CD4-positive, alpha-beta T cell treated with Interleukin-4 for 1 hour (primary cell): ENCODE measurements around the gene KRTCAP2.
"Not testable (repeated sequence)": the region's sequence is repeated elsewhere in the genome, so short reads cannot be mapped to it uniquely, and the experiment has no call there.

Source experiments
- DNase-seq, 2 donors: peaks; one replicate each; pipeline ENCODE4 v3.0.0-alpha.2; 2020 to 2022

Gene KRTCAP2

DNA sequence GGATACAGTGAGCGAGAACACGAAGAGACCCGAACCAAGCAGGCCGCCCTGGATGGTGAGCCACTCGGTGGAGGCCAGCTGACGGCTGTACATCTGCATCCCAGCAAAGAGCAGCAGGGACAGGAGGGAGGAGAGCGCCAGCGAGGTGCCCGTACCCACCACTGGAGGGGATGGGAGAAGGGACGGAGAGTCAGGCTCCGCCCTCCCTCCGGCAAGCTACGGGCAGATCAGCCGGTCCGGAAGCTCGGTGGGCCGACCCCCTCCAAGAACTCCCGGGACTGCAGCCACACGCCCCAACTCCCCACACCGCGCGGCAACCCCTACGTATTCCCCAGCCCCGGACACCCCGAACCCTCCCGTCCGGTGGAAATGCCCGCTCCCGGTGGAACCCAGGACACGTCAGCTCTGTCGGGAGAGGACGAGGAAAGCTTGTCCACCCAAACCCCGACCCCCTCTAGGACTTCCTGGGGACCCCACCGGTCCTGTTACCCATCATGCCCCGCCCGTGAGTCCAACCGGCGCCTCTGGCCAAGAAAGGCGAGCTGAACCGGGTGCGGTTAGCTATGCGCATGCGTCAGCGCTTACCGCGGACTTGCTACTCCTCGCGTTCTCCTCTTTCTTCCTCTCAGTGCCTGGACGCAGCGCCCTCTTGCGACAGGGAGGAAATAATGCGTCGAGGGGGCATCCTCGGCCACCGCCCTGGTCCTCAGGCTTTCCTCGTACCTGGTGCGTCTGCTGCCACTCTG, at the start of gene KRTCAP2:
Gene KRTCAP2 (minus strand): TSS at position 573 of the 746 bp plus-strand sequence. CDS start 80 bp downstream, at position 493.
- peak; percentile 96 to 97 for DNase-seq

DNA sequence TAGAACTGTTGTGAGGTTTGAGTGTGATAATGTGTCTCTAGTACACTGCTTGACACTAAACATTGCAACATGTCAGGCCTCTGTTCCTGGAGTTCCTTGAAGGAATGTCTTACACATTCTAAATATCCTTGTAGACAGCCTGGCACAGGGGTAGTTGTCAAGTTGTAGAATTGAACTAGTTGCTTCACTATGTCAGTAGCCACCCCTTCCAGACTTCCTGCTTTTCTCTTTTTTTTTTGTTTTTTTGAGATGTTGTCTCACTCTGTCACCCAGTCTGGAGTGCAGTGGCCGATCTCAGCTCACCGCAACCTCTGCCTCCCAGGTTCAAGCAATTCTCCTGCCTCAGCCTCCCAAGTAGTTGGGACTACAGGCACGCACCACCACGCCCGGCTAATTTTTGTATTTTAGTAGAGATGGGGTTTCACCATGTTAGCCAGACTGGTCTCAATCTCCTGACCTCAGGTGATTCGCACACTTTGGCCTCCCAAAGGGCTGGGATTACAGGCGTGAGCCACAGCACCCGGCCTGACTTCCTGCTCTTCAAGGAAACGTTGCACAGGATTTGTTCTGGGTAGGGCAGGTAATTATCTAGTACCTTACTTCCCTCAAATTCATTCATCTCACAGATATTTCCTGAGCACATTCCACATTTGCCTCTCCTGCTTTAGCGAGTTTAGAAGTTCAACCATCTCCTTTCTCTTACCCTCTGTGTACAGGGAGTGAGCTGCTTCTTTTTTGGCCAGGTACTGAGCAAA, 47.3 kb upstream of the KRTCAP2 start:
- DNase-seq, result not testable (repeated sequence)

DNA sequence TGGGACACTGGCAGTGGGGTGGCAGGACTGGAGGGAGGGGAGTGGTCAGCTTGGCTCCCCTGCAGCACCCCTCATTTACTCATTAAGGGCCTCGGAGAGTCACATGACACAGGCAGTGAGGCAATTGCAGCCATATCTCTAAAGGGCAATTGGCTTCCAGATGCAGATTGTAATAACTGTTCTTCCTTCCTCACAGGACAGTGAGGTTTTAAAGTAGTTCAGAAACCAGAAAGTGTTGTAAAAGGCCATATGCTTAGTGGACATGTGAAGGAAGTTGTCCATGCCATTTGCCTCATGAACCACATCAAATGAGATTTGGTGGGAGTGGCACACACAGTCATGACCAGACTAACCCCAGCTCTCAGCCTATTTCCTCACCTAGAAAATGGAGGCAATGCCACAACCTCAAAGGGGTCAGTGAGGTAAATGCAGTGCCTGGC, 46.5 kb upstream of the KRTCAP2 start:
- DNase-seq, result peak; percentile 41 to 53

DNA sequence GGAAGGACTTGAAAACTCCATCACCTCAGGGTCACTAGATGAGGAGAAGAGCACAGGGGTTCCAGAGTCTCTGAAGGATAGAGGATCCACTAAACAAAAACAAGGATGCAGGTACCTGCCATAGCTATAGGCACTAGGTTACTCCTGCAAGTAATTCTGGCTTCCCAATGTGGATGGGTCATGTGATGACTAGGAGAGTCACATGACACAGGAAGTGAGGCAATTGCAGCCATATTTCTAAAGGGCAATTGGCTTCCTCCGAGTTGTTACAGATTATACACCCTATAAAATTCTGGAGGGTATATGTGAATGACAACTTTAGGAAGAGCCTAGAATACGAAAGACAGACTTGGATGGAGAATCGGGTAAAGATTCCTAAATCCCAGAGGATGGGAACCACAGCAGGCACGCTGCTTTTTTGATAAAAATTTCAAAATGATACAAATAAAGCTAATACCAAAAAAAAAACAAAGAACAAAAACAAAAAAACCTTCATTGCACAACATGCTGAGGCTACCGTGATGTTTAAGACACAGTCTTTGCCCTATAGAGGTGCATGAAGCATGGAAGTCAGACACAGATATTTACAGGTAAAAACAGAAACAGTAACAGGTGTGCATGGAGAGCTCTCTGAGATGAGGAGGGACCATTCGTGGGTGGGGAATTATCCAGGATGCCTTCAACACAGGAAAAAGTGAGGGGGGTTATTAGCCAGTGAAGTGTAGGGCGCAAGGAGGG, 45.9 kb upstream of the KRTCAP2 start:
- peak; percentile 35 to 43 for DNase-seq

DNA sequence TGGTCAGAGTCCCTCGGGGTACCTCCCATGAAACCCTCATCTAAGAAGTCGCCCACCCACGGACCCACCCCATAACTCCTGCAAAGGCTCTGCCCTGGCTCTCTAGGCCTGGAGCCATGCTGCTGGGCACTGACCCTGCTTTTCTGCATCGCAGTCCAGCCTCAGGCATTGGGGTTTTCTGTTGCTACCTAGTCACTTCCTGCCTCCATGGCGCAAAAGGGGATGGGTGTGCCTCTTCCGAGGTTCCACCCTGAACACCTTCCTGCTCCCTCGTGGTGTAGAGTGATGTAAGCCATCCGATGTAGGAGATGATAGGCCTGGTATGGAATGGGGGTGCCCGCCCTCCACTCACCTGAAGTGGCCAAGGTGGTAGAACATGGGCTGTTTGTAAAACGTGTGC, 41.6 kb upstream of the KRTCAP2 start:
- DNase-seq, result peak in 1 of 2 donors; percentile 49

DNA sequence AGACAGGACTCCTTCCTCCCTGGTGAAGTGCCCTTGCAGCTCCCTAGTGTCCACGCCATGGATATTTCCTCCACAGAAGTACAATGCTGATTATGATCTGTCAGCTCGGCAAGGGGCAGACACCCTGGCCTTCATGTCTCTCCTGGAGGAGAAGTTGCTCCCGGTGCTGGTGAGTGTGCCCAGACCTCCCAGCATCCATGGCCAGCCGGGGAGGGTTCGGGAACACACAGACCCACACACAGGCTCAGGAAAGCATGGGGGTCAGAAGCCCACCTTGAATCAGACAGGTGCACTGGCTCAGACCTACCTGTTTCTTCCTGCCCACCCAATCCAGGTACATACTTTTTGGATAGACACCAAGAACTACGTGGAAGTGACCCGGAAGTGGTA, 38.9 kb upstream of the KRTCAP2 start:
- DNase-seq, result not testable (repeated sequence)

DNA sequence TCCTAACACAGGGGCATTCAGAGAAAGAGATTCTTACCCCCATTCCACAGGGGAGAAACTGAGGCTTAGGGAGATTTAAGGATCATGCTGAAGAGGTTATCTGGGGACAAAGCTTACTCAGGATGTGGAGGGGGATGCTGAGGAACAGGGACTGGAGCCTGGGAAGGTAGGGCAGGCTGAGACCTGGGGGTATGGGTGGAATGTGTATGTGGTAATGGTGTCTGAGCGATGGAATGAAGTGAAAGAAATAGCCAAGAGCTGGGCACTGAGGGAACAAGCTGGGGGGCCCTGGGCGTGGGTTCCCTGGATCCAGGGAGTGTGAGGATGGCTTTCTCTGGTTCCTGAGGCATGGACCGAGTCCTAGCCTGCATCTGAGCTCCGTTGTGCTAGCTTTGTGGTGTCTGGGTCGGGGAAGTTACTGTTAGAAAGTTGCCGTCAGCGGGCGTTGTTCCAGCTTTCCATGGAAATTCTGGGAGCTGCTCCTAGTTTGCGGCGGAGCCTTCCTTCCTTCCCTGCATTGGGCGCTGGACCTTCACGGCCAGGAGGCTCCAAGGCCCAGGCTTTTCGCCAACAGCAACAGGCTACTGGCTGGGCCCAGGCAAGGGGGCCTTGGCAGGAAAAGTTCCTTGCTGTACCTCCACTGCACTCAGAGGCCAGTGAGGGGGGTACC, 38.4 kb upstream of the KRTCAP2 start:
- not testable (repeated sequence) for DNase-seq

DNA sequence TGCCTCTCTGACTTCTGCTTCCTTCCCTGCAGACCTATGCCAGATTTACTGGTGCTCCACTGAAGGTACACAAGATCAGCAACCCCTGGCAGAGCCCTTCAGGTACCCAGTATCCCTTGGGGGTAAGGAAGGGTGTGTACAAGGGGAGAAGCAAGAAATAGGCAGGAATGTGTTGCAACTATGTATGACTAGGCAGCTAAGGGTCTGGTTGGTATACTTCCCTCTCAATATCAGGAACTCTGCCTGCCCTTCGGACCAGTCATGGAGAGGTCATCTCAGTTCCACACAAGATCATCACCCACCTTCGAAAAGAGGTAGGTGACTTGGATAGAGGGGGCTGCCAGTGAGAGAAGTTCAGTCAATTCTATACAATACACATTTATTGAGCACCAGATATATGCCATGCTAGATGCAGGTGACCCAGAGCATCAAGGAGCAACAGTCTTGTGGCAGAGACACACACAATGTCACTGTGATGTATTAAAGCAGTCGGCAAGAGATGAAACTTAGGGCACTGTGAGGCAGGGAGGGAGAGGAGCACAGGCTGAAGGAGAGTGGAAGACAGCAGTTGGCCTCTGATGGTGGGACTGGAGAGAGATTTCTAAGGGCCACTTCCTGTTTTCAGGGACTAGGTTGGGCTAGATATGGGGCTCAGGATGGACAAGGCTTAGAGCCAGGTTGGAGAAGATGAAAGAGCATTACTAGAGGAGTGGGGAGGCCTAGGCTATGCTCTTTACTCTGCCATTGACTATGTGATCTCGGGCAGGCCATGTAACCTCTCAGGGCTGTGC, 37.4 kb upstream of the KRTCAP2 start:
- DNase-seq, result peak in 1 of 2 donors; percentile 42

DNA sequence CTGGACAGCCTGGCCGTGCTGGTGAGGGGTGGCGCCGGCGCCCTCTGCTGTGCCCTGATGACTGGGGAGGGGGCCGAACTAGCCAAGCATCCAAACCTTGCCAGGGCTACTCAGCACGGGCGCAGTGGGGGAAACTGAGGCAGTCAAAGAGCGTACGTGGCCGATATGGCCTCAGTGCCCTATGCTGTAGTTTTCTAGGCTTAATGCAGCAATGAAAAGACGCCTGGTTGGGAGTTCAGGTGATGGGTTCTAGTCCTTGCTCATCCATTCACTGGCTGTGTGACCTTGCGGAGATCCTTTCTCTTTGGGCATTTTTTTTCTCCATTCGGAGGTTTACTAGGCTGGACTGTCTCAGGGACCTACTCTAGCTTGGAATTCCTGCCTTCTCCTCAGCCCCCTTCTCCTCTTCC, 36.2 kb upstream of the KRTCAP2 start:
- no peak for DNase-seq

DNA sequence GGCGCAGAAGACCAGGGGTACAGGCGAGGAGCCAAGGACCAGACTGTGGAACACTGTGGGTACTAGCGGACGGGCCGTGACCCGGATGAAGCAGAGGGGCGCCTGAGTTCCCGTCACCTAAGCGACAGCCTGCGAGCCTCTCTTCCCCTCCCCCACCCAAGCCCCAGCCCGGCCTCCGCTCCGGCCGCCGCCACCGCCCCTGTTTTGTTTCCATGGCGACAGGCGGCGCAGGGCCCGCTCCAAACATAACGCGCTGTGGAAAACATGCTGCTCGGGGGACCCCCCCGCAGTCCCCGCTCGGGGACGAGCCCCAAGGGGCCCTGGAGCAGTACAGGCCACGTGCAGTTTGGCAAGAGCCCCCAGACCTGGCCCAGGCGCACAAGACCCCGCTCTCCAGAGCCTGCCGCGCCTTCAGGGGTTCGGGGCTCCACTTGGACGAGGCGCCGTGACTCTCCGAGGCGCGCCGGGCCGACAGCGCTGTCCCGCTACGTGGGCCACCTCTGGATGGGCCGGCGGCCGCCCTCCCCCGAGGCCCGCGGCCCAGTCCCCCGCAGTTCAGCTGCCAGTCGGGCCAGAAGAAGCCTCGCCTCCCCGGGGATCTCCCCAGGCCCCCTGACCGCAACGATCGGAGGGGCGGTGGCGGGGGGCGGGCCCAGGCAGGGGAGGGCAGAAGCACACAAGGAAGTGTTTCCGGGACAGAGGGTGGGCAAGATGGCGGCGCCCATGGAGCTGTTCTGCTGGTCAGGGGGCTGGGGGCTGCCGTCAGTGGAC, 35.6 kb upstream of the KRTCAP2 start, which contains the start of gene MTX1:
Gene MTX1 (plus strand): TSS at position 155 of the 771 bp plus-strand sequence. CDS start 110 bp downstream, at position 265.
- DNase-seq, result peak; percentile 95 to 96

DNA sequence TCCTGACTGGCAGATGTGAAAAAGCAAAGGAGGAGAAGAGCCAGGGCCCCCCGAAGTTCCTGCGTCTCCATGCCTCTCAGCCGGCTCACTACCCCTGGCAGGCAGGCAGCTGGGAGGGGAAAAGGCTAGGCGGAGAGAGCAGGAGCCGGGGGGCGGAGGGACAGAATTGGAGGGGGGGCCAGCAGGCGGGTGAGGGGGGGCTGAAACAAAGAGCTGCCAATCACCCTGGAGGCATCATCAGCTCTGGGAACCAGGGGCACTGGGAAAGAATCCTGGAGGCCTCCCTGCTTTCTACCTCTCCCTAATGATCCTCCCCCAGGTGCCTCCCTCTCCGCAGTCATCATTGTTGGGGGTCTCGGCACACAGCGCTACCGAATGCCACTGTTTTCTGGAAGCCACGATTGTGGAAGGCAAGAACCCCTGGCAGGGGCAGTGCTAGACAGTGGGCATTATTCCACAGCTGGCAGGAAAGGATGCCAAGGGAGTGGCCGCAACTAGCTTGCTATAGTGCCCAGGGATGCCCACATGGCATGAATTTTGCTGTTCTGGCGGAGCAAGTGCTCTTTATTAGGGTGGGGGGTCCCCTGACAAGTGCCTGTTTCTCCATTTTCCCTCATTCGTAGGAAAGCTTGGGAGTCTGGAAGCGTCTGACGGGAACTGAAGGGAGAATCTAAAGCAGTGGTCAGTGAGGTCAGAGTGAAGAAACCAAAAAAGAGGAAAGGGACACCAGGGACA, 34.9 kb upstream of the KRTCAP2 start, which contains the start of gene THBS3:
Gene THBS3 (minus strand): TSS at position 92 of the 735 bp plus-strand sequence. CDS start 21 bp downstream, at position 71.
- DNase-seq, result no peak

DNA sequence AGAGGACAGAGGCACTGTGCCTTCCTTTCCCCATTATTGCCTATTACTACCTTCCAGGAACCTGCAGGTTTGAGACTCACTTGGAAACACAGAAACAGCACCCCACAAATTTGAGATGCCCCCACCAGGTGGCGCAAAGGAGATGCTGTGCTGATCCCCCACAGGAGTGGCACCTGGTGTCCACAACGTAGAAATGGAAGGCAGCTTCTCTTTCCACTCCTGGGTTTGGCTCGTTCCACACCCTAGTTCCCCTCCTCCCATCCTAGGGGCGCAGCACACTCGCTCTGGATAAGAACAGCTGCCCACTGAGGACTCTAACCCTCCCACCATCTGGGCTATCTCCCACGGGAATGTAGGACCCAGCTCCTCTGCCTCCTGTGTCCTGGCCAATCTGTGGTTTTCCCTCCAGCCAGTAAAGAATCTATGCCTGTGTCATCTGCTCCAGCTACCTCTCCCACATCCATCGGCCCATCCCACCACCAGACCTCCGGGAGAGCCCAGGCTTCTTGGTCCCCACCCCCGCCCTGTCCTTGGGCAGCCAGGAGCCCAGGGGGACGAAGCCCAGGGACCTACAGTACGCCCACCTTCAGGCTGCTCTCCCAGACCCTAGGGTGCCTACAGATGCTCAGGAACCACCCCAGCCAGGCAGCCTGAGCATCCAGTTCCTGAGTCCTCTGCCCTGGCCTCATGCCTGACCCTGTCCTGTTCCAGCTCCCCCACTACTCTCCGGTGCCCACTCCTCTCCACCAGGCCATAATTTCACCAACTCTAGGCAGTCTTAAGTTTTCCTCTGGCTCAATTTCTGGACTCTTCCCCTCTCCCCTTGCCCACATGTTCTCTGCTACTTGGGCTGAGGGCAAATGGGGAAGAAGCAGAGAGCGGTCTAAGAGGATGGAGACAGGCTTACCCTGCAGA, 34.0 kb upstream of the KRTCAP2 start:
- peak; percentile 91 to 93 for DNase-seq

DNA sequence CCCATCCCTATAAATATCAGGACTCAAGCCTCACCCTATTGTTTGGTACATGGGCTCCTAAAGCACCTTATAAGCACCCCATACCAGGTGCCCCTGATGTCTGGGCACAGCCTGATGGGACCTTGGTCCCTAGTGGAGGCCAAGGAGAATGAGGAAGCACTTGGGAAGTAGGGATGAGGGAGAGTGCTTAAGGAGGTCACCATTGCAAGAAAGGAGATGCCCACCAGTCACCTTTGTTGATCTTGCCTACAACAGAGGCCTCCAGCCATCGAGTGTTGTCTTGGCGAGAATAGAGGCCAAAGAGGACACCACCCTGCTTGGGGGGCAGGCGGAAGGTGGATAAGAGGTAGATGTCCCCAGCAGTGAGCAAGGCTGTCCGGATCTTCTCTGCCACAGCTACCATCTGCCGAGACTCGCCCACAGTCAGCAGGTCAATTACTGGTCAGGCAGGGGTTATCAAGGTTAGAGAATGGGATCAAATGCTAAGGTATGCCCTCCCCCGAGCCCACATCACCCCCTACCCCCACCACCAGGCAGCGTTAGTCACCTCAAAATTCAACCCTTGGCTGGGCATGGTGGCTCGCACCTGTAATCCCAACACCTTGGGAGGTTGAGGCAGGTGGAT, 33.0 kb upstream of the KRTCAP2 start:
- no peak for DNase-seq

DNA sequence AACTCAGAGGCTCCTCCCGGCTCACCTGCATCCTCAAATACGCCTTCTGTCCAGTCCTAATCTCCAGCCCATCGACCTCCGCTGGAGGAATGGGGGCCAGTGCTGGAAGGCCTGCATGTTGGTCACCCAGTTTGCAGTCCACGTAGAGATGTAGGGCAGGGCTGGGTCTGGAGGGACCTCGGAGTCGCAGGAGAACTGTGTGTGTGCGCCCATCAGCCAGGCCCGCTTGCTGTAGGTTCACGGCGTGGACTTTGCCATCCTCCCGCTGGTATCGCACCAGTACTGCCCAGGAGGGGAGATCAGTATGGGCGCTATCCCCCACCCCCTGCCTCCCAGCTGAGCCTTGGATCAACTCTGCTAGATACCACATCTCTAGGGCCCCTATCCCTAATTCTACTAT, 31.9 kb upstream of the KRTCAP2 start:
- no peak for DNase-seq

DNA sequence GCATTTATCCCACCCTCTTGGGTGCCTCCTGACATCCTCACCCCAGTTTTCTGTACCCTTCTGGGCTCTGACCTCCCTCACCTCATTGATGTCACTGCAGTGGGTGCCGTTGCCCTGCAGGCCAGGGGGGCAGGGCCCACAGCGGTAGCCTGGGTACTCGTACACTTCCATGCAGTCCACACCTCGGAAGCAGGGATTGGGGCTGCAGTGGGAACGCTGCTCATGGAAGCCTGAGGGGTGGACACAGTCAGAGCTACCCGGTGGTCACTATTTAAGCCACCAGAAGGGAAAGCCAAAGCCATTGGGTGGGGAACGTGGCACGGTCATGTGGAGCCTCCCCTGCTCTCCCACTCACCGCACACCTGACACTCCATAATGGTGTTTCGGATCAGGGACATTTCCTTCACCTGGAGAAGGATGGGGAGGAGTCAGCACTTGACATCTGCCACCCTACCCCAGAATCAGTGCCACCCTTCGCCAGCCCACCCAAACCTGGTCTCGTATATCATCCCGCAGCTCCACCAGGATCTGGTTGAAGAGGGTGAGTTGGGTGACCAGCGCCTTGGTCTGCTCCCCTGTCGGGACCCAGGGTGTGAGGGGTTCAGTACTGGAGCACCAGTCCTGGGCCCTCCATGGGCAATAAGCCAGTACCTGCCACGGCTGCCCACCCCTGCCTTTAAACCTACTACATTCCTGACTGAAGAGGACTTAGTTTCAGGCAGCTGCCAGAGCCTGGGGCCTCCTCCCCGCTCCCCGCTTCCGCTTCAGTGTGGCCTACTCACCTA, 29.8 kb upstream of the KRTCAP2 start:
- DNase-seq, result no peak

DNA sequence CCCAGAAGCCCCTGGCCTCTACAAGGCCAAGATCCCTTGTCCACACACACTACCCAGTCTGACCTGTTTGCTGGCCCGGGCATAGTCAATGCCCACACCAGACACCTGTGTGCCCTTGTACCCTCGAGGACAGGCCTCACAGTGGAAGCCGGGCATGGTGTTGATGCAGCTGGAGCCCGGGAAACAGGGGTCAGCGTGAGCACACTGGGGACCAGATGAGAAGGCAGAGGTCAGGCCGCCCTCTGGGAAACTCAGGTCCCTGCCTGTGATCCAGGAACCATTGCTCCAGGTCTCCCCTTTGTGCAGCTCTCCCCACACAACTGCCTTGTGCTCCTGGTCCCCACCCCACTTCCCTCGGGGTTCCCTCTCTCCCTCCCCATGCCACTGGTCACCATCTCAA, 29.1 kb upstream of the KRTCAP2 start:
- no peak for DNase-seq

DNA sequence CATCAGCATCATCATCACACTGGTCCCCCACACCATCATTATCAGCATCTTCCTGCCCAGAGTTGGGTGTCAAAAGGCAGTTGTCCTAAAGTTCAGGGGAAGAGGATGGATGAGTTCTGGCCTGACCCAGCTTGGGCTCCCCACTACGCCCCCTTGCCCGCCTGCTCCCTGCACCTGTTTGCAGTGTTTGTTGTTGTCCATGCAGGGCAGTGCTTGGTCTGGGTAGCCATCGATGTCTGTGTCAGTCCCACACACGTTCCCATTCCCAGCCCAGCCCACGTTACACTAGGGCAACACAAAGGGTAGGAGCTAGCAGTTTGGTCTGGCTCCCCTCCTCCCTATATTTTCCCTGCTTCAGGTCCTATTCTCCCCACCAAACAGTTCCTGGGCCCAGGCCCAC, 27.8 kb upstream of the KRTCAP2 start:
- no peak for DNase-seq

DNA sequence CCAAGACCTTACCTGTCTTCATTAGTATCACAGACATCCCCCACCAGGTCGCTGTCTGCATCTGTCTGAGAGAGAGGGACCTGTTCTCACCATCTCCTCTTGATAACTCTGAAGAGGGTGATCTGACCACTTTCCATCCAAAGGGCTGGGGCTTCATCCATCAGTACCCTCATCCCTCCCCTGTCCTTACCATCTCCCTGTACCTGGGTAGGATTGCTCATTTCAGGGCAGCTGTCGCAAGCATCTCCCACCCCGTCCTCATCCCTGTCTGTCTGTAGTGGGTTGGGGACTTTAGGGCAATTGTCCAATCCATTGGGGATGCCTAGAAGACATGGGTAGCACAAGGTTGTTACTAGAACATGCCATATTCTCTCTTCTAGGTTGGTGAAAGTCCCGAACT, 26.7 kb upstream of the KRTCAP2 start:
- no peak for DNase-seq
